Superior temporal gyrus (tissue), 1 donor: ENCODE data around the gene WNK4.

ENCODE experiments used
- DNase-seq: peaks from one replicate; pipeline ENCODE4 v3.0.0-alpha.2; 2016; ENCODE audit errors: extremely low spot score

WNK4 gene

DNA sequence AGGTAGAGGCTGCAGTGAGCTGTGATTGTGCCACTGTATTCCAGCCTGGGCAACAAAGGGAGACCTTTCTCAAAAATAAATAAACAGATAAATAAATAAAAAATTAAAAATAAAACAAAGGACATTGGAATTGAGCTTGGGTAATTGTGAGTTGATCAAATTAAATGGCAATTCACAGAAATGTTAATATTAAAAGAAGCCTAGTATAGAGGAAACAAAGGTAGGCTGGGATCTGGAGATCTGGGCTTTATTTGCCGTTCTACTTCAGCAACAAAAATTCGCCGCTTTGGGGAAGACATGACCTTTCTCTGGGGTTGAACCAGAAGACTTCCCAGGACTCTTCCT is 7.5 kb upstream of the WNK4 start:
- DNase-seq = no peak

DNA sequence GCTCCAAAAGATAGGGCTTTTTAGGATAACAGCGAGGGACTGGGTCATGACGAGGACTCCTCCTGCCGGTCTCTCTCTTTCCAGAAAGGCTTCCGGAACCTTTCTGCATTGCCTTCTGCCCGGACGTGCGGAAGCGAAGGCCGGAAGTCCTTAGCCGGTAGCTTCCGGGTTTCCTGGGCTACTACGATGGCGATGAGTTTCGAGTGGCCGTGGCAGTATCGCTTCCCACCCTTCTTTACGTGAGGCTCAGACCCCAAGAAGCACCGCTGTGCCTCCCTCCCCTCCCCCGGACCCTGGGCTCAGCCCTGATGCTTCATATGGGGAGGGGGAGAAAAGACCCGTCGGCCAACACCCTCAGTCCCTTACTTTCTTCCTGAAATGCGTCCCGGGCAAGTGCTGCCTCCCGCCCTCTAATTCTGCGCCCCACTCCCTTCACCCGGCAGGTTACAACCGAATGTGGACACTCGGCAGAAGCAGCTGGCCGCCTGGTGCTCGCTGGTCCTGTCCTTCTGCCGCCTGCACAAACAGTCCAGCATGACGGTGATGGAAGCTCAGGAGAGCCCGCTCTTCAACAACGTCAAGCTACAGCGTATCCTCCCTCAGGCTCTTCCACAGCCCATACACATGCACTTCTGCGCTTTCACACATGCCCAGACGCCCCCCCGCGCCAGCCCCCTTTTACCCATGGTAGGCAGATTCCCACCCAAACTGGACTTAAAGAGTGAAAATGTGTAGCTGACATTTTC is 6.9 kb upstream of the WNK4 start, which contains the start of gene VPS25:
VPS25 (plus strand) TSS at position 160 of the 746 bp plus-strand sequence; CDS start at position 187, 27 bp downstream.
- DNase-seq = peak; percentile 94

DNA sequence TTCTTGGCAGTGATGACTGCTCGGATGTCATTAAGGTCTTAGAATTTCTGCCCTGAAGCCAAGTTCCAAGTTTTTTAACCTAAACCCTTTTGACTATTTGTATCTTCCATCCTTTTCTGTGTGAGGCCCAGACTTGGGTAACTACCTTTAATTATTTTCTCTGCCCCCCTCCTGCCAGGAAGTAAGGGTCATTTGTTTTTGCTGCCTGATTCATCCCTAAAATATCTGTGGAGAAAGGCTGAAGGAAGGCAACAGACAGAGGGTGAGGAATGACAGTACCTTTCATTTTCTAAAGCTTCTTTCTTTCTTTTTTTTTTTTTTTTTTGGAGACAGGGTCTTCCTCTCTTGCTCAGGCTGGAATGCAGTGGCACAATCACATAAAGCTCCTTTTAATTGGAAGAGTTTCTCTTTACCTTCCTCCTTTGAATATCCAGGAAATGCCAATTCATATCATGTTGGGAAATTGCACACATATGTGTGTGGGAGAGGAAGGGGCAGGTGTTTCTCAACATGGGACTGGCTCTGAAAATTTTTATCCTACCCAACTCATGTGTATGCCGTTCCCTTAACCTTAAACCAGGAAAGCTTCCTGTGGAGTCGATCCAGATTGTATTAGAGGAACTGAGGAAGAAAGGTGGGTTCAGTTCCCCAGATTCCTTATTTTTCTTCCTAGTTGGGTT is 6.2 kb upstream of the WNK4 start:
- no peak for DNase-seq

DNA sequence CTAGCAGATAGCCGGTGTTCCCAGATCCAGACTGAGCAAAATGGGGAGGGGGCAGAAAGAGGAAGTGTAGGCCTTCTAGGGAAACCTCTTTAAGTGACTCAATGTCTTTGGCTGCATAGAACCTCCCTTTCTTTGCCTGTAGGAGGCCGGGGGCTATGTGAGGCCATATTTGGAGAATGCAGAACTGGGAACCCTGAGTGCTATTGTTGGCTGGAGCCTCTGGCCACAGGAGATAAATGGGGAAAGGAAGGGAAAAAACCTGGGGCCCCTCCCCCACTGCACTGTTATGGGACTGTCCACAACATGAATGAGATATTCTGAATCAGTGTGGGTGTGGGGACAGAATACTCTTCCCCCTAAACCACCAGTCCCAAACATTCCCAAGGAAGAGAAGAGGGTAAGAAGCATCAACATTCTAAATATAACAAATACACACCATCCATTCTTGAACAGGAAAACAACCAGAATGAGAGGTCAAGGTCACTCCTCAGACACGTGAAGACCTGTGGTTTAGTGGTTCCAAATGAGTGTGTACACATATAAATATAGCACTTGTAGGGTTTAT is 4.8 kb upstream of the WNK4 start:
- DNase-seq = no peak

DNA sequence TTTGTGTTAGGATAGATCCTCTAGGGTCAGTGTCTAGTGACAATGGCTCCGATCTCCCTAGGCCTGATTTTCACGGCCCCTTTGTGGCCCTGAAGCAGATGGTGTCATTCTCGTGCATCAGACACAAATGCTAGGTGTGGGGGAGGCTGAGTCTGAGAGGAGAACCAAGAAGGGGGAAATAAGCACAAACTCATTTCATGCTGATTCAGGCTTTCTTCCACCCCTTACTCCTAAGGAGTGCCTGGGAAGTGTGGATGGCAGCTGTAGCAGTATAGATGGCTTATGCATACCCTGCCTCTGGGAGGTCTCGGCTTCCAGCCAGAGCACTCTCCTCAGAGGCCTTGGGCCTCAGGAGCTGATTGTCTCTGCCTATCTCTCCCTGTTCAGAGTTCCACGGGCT is 1.8 kb upstream of the WNK4 start:
- no peak for DNase-seq

DNA sequence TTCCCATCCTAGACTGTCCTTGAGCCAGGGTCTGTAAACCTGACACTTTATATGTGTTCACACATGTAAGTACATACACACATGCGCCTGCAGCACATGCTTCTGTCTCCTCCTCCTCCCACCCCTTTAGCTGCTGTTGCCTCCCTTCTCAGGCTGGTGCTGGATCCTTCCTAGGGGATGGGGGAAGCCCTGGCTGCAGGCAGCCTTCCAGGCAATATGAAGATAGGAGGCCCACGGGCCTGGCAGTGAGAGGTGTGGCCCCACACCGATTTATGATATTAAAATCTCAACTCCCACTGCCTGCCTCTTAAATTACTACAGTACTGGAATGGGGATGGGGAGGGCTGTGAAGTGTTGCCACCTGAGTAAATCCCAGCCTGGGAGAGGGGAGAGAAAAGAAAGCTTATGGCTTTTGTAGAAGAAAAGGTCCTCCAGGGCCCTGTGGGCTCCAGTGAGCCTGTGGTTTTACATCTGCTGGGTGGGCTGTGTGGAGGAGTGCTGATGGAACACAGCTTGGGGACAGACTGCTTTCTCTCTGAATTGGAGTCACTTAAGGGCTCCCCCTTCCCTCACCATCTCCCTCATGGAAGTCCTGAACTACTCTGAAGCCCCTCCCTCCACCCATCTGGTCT is 990 bp upstream of the WNK4 start:
- no peak for DNase-seq

DNA sequence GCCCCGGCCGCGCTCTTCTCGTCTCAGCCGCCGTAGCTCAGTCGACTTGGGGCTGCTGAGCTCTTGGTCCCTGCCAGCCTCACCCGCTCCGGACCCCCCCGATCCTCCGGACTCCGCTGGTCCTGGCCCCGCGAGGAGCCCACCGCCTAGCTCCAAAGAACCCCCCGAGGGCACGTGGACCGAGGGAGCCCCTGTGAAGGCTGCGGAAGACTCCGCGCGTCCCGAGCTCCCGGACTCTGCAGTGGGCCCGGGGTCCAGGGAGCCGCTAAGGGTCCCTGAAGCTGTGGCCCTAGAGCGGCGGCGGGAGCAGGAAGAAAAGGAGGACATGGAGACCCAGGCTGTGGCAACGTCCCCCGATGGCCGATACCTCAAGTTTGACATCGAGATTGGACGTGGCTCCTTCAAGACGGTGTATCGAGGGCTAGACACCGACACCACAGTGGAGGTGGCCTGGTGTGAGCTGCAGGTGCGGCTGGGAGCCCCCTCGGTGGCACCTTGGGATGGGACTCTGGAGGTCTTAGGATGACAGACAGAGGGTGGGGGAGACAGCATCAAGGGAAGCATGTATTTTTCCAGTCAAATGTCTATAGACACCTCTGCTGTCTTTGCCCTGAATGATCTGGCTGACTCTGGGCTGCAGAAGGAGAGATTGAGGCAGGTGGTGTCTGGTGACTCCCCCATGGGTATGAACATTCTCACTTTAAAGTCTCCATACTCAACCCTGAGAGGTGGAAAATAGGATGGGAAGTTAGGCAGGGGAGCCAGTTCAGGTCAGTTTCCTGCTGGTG is 635 bp downstream of the WNK4 start:
- DNase-seq = no peak

DNA sequence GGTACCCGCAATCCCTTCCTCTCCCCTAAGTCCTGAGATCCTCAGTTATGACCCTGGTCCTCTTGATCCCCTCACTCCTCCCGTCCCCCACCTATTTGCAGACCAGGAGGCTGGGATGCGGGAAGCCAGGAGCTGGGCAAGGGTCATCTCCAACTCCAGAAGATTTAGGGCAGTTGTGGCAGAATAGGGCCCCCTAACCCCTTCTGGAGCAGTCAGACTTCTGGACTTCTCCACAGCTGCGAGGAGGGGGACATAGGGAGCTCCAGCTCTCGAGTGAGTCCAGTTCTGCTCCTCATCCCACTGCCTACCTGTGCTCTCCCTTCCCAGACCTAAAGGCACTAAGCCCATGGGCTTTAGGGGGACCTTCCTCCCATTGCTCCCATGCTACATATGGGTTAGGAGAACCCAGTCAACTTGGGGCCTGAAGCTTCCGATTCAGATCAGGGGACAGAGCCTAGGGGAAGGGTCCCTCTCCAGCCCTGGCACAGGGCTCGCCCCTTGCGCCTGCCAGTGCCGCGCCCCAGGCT is 1.3 kb downstream of the WNK4 start:
- no peak for DNase-seq

DNA sequence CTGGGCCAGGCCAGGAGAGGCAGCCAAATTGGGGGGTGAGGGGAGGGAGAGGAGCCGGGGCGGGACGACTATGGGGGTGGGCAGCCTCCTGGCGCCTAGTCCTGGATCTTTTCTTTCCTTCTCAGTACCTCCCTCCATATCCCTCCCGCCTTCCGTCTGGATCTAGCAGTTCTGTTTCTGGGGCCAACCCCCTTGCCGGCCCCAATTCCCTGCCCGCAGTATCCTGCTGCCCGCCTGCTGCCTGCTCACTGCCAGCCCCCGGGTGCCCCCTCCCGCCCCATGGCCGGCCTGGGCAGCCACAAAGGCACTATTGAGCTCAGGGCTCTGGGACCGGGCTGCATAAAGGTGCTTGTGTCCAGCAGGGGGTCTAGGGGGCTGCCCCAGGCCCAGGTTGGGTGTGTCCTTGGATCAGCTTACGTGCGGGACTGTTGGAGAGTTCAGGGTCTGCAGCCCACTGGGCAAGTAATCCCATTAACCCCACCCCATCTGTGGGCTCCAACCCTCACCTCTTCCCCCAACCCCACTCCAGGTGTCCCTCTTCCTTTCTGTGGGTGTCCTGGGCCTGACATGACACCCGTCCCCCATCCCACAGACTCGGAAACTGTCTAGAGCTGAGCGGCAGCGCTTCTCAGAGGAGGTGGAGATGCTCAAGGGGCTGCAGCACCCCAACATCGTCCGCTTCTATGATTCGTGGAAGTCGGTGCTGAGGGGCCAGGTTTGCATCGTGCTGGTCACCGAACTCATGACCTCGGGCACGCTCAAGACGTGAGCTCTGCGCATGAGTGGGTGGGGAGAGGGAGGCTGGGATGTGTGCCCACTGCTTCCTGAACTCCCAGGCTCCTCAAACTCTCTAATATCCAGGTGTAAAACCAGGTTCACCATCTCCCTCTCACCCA is 2.0 kb downstream of the WNK4 start:
- no peak for DNase-seq

DNA sequence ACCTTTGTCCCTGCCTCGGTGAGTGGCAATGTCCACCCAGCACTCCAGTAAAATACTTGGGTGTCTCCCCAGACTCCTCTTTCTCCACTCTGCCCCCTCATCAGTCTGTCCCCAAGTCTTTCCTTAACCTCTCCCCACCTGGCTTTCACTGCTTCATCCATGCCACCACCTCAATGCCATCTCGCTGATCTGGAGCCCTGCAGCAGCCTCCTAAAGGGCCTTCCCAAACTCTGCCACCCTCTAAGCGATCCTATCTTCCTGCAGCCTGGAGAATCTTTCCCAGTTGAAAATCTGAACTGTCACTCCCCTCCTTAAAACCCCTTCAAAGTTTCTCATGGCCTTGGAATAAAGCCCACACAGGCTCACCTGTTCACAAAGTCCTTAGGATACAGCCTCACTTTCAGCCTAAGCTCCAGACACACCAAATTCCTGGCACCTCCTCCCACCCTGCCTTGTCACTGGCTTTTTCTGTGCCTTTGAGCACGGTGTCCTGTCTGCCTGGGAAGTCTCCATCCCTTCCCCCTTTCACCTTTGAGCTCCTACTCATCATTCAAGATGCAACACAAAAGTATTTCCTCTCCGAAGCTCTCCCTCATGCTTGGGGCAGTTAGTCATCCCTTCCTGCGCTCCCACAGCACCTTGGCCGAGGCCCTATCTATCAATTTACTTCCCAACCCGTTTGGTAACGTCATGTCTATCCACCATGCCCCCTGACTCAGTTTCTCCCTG is 2.8 kb downstream of the WNK4 start:
- no peak for DNase-seq

DNA sequence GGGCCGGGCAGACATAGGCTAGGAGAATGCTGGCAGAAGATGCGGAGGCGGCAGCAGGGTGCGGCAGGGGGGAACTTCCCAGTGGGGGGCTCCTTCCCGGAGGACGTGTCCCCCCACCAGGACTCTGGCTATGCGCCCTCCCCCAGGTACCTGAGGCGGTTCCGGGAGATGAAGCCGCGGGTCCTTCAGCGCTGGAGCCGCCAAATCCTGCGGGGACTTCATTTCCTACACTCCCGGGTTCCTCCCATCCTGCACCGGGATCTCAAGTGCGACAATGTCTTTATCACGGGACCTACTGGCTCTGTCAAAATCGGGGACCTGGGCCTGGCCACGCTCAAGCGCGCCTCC is 3.4 kb downstream of the WNK4 start:
- DNase-seq = no peak

DNA sequence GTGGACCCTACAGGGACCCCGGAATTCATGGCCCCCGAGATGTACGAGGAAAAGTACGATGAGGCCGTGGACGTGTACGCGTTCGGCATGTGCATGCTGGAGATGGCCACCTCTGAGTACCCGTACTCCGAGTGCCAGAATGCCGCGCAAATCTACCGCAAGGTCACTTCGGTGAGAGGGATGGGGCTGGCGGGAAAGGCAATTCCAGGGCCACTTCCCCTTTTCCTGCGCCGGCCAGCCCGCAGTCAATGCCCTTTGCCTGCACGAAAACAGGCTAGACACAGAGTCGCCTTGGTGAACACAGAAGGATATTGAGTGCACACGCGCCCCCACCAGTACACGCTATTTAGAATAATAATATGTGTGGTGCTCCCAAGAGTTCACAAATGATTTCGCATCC is 4.0 kb downstream of the WNK4 start:
- DNase-seq = no peak

DNA sequence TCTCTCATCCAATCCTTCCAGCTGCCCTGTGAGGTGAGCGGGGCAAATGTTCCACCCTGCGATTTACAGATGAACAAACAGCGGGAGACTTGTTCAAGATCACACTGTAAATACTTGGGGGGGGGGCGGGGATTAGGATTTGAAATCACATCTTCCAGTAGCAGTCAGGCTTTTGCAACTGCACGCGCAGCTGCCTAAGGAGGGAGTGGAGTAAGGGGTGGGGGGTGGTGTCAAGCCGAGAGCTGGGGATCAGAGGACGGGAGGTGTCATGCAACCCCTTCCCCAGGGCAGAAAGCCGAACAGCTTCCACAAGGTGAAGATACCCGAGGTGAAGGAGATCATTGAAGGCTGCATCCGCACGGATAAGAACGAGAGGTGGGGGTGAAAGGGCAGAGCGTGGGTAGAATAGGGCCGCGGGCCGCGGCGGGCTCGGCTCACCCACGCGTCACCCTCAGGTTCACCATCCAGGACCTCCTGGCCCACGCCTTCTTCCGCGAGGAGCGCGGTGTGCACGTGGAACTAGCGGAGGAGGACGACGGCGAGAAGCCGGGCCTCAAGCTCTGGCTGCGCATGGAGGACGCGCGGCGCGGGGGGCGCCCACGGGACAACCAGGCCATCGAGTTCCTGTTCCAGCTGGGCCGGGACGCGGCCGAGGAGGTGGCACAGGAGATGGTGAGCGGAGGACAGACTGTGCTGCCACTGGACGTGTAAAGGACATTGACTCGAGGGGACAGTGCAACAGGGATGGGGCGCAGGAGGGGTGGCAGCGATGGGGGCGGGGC is 4.6 kb downstream of the WNK4 start:
- no peak for DNase-seq

DNA sequence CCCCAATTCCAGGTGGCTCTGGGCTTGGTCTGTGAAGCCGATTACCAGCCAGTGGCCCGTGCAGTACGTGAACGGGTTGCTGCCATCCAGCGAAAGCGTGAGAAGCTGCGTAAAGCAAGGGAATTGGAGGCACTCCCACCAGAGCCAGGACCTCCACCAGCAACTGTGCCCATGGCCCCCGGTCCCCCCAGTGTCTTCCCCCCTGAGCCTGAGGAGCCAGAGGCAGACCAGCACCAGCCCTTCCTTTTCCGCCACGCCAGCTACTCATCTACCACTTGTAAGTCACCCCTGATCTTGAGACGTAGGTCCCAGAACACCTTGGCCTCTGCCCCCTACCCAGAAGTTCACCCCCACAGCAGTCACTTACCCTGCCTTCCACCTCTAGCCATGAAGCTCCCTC is 6.9 kb downstream of the WNK4 start:
- DNase-seq = no peak

DNA sequence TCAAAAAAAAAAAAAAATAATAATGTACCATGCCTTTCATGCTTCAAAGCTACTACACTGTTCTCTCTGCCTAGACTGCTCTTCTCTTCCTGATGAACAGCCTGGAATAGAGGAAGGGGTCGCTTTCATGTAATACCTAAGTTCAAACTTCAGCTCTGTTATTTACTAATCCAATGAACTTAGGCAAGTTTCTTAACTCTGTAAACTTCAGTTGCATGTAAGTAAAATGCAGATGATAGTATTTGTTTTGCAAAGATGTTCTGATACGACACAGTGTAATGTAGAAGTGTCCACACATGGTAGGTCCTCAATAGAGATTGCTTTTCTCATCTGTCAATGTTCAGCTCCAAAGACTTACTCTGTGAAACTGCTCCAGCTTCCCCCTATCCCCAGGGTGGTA is 11.5 kb downstream of the WNK4 start:
- no peak for DNase-seq

DNA sequence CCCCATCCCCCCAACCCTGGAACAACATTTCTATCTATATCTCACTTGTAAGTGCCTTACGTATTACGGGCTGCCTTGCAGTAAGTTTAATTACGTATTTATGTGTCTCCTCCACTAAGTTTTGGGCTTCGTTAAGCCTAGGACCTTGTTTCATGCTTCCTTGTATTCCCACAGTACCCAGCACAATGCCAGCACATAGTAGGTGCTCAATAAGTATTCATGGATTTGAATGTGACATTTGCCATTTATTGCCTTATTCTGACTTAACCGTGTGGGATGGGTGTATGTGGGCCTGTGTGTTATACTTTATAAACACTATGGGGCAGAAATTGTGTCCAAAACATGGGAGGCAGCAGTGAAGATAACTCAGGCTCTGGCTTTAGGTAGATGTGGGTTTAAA is 12.1 kb downstream of the WNK4 start:
- no peak for DNase-seq

DNA sequence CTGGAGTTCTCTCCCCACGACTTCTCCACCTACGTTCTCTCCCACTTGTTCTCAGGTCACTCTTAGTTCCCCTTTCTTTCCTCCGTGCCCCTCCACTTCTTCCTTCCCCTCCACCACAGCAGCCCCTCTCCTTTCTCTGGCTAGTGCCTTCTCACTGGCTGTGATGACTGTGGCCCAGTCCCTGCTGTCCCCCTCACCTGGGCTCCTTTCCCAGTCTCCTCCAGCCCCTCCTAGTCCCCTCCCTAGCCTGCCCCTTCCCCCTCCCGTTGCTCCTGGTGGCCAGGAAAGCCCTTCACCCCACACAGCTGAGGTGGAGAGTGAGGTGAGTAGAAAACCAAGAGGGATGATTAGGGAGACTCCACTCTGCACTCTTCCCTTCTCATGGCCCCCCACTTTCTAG is 14.7 kb downstream of the WNK4 start:
- DNase-seq = no peak

DNA sequence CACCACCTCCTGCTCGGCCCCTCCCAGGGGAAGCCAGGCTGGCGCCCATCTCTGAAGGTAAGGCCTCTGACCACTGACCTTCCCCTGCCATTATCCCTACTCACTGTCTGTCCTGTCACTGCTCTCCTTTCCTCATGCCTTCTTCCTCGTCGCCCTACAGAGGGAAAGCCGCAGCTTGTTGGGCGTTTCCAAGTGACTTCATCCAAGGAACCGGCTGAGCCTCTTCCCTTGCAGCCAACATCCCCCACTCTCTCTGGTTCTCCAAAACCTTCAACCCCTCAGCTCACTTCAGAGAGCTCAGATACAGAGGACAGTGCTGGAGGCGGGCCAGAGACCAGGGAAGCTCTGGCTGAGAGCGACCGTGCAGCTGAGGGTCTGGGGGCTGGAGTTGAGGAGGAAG is 15.1 kb downstream of the WNK4 start:
- DNase-seq = no peak

DNA sequence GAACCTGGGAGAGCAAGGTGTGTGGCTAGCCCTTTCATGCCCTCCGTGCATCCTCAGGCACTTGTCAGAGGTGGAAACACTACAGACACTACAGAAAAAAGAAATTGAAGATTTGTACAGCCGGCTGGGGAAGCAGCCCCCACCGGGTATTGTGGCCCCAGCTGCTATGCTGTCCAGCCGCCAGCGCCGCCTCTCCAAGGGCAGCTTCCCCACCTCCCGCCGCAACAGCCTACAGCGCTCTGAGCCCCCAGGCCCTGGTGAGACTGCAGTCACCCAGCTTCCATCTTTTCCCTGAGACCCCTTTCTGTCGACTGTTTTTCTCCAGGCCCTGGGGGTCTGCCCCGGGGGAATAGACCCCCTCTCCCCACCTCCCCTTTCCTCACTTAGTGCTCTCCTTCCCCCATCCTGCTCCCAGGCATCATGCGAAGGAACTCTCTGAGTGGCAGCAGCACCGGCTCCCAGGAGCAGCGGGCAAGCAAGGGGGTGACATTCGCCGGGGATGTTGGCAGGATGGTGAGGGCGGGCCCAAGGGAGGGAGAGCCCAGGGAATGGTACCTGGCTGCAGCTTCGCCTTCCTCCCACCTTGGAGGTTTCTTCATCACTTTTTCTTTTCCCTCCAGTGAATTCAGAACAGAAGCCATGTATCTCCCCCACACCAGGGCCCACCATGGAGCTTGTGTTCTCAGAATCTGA is 15.8 kb downstream of the WNK4 start:
- no peak for DNase-seq
